Spleen (tissue), 11 donors: ENCODE measurements around the gene ZNF414. TPM values are rescaled to one million over a fixed set of nuclear protein-coding genes. Genes with fewer than 3 reads are reported as not detected.

ENCODE experiments used
- DNase-seq: peaks from one replicate; pipeline ENCODE4 v3.0.0-alpha.2; 2020
- H3K27ac ChIP-seq, 8 donors: fragments of 200-600 bp; sonication (generic) in 7 of 8; 1 replicate in 4 of 8; 2 replicates in 4 of 8; pipeline versions ENCODE4 v1.5.0 to v1.8.0; 2016 to 2021; ENCODE audit warnings: inconsistent platforms in 4 of 8, mild to moderate bottlenecking in 4 of 8, moderate library complexity in 1 of 8
- H3K27me3 ChIP-seq, 7 donors: fragments of 200-600 bp; sonication (generic) in 6 of 7; replicated peaks in 1 of 7; 1 replicate in 4 of 7; 2 replicates in 3 of 7; pipeline versions ENCODE4 v1.5.0 to v1.8.0; 2016 to 2021; ENCODE audit warnings: inconsistent platforms in 3 of 7, mild to moderate bottlenecking in 1 of 7
- H3K36me3 ChIP-seq, 6 donors: fragments of 200-600 bp; sonication (generic) in 5 of 6; 1 replicate in 4 of 6; 2 replicates in 2 of 6; pipeline versions ENCODE4 v1.5.0 to v1.8.0; 2016 to 2021; ENCODE audit warnings: inconsistent platforms in 2 of 6
- H3K4me1 ChIP-seq, 6 donors: fragments of 200-600 bp; sonication (generic) in 5 of 6; 1 replicate in 3 of 6; 2 replicates in 3 of 6; pipeline versions ENCODE4 v1.5.0 to v1.8.0; 2016 to 2021; ENCODE audit warnings: inconsistent platforms in 3 of 6
- H3K4me3 ChIP-seq, 8 donors: fragments of 200-600 bp; sonication (generic) in 7 of 8; 1 replicate in 4 of 8; 2 replicates in 4 of 8; pipeline versions ENCODE4 v1.5.0 to v1.8.0; 2016 to 2021; ENCODE audit warnings: inconsistent platforms in 4 of 8, mild to moderate bottlenecking in 4 of 8, moderate library complexity in 2 of 8
- H3K9me3 ChIP-seq, 8 donors: fragments of 200-600 bp; sonication (generic) in 7 of 8; 1 replicate in 4 of 8; 2 replicates in 4 of 8; pipeline versions ENCODE4 v1.5.0 to v1.8.0; 2016 to 2021; ENCODE audit warnings: inconsistent platforms in 4 of 8
- CTCF ChIP-seq, 11 experiments: fragments of 200-600 bp in 7 of 11; fragments of 450-650 bp in 4 of 11; sonication (generic) in 4 of 11; IDR thresholded peaks in 8 of 11; conservative IDR thresholded peaks in 3 of 11; 1 replicate in 7 of 11; 2 replicates in 4 of 11; pipeline versions ENCODE4 v1.4.0 to v1.8.0; 2016 to 2021; ENCODE audit warnings: antibody characterized with exemption in 11 of 11, inconsistent platforms in 4 of 11, mild to moderate bottlenecking in 1 of 11
- POLR2A ChIP-seq, 3 donors: fragments of 450-650 bp; IDR thresholded peaks; one replicate each; pipeline ENCODE4 v1.5.1; 2017; ENCODE audit warnings: antibody characterized with exemption in 3 of 3, mild to moderate bottlenecking in 1 of 3
- POLR2AphosphoS5 ChIP-seq, 3 donors: sonication (generic); formaldehyde crosslinking; IDR thresholded peaks; one replicate each; pipeline ENCODE4 v1.5.1; 2017; ENCODE audit warnings: antibody characterized with exemption in 3 of 3
- WGBS, 5 donors: extraction: QIAGEN DNeasy Blood & Tissue Kit in 3 of 5; methylation state at CpG; one replicate each; pipeline versions ENCODE4 v1.1.5 to v1.1.7; 2013 to 2018; 5-methylcytosine and 5-hydroxymethylcytosine counted together
- intact Hi-C: fragments of 100-400 bp; cut with DNase I; formaldehyde crosslinking; loops from one replicate; pipeline ENCODE4 v1.15.0; 2023; ENCODE audit warnings: low total_unique reads
- polyA plus RNA-seq, 3 donors: library from polyadenylated mRNA; stranded (reverse); fragments of 200-250 nt; gene quantifications; one replicate each; pipeline ENCODE4 v1.2.1, GENCODE V29; 2013
- total RNA-seq, 7 donors: library from RNA; depleted of rRNA in 3 of 7; stranded (reverse); fragments of >200 nt in 3 of 7; fragmentation: NEBNext Ultra II Directional in 4 of 7; extraction: Animal tissue kit (Norgen Biotek cat#: 25700) in 4 of 7; gene quantifications; one replicate each; pipeline versions ENCODE4 v1.1.0 to v1.2.1, GENCODE V29; 2016 to 2021
- donor health status: healthy with polysubstance abuse.
- donor health status: DM: no; HTN: no; CAD: no; lungs with moderate emphysema.
- donor health status: DM: no; HTN: no; CAD: no.
- donor health status: Bipolar disorder and iron deficiency.
- donor health status: healthy.
- donor health status: DM: no; HTN: no; CAD: no.
- donor health status: DM: yes; HTN: yes; CAD: no.

The ZNF414 gene
- total and polyA plus RNA-seq, 10 donors = 12.0 to 31.7 (median 23.8) TPM

- TF ChIP-seq CTCF (IDR thresholded peaks at IDR 0.05 in 8 of 11, conservative IDR thresholded peaks at IDR 0.05 in 3 of 11) = no peak
- TF ChIP-seq POLR2AphosphoS5 (IDR thresholded peaks at IDR 0.05) = peak in 1 of 3 donors; percentile 14
- Histone ChIP-seq H3K27me3 (no peaks in the 10 kb centered on the region), H3K27ac (no peak overlapping the region), H3K4me1 (peaks cover 16 to 60% (median 46%) of the 10 kb centered on the region in 6 donors), H3K36me3 (peaks cover 0 to 32% (median 5%) of the 10 kb centered on the region in 6 donors), H3K4me3 (no peak overlapping the region), H3K9me3 (no peaks in the 10 kb centered on the region)
- intact Hi-C loops = loop anchor here (10.0 kb wide), 1 partner anchor 156 kb away; no protein-coding TSS in a partner anchor
- DNase-seq = no peak
- WGBS, 5 donors = 82 to 96% (median 93%) methylated on average over 20 to 52 of the region's 52 CpGs
Observed at GRCh38 chr19:8510589-8511115, 3.3 kb downstream of the ZNF414 start.

DNA sequence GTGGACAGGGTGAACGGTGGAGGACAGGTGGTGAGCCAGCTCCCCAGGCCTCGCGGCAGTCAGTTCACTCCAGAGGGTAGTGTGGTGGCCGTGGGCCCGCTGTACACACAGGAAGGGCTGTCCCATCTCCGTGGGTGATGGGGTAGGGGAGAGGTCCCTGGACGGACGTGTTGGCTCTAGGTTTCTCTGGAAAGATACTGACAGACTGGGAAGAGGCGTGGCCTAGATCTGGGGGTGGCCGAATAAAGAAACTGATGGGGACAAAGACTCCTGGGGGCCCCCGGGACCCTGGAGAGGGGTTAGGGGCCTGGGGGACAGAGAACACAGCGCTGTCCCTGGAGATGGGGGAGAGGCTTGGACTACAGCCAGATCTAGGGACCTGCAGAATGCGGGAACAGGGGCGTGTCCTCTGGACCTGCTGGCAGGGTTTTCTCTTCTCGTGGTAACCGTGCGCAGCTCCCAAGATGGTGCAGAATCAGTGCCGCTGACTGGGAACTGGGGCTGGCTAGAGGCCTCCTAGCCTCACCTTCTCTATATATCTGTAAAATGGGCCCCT, 7.5 kb downstream of the ZNF414 start:
- 30 to 48% (median 35%) methylated on average over 12 to 18 of the region's 18 CpGs for whole genome bisulfite sequencing, 5 donors
- Histone ChIP-seq H3K9me3 (no peaks in the 10 kb centered on the region), H3K27ac (peak overlapping the region in 6 of 8 donors; percentile 22 to 95 (median 58)), H3K4me3 (peak overlapping the region; percentile 61 to 87 (median 68)), H3K4me1 (peaks cover 5 to 67% (median 35%) of the 10 kb centered on the region in 6 donors), H3K27me3 (peaks cover 0 to 8% (median 0%) of the 10 kb centered on the region in 7 donors), H3K36me3 (peaks cover 0 to 24% (median 3%) of the 10 kb centered on the region in 6 donors)
- intact Hi-C loops = no loop called here
- DNase-seq = no peak
- TF ChIP-seq POLR2AphosphoS5 (IDR thresholded peaks at IDR 0.05) (no peak), CTCF (IDR thresholded peaks at IDR 0.05 in 8 of 11, conservative IDR thresholded peaks at IDR 0.05 in 3 of 11) (peak in 6 of 11 experiments; percentile 15 to 59 (median 36))

GRCh38 chr19:8505680-8506401, 8.1 kb downstream of the ZNF414 start:
- peak overlapping the region in 6 of 8 donors; percentile 22 to 95 (median 58) for H3K27ac ChIP-seq
- H3K4me1 ChIP-seq = peaks cover 5 to 68% (median 34%) of the 10 kb centered on the region in 6 donors
- TF ChIP-seq CTCF (IDR thresholded peaks at IDR 0.05 in 8 of 11, conservative IDR thresholded peaks at IDR 0.05 in 3 of 11) (peak; percentile 66 to 94 (median 88)), POLR2A (IDR thresholded peaks at IDR 0.05) (no peak), POLR2AphosphoS5 (IDR thresholded peaks at IDR 0.05) (peak; percentile 53 to 81 (median 64))
- peak; percentile 94 for DNase-seq
- intact Hi-C loops = no loop called here
- peaks cover 0 to 8% (median 0%) of the 10 kb centered on the region in 7 donors for H3K27me3 ChIP-seq
- peaks cover 0 to 17% (median under 1%) of the 10 kb centered on the region in 6 donors for H3K36me3 ChIP-seq
- peak overlapping the region; percentile 61 to 87 (median 68) for H3K4me3 ChIP-seq
- WGBS, 5 donors = 0 to 1% (median 1%) methylated on average over 36 to 56 of the region's 56 CpGs
- H3K9me3 ChIP-seq = no peaks in the 10 kb centered on the region

DNA sequence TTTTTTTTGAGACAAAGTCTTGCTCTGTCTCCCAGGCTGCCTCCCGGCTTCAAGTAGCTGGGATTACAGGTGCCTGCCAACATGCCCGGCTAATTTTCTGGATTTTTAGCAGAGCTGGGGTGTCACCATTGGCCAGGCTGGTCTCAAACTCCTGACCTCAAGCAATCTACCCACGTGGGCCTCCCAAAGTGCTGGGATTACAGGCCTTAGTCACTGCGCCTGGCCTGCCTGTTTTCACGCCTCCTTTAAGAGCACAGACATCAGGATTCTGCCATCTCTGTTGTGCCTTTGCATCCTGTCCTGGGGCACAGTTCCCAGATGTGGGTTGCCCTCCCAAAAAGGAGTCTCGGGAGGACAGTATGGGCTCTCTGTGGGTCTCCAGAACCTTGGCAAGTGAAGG, 9.0 kb downstream of the ZNF414 start:
- H3K4me1 ChIP-seq = peaks cover 5 to 77% (median 34%) of the 10 kb centered on the region in 6 donors
- H3K27ac ChIP-seq = peak overlapping the region in 5 of 8 donors; percentile 70 to 95 (median 83)
- peaks cover 0 to 8% (median 0%) of the 10 kb centered on the region in 6 donors for H3K36me3 ChIP-seq
- DNase-seq = no peak
- H3K9me3 ChIP-seq = no peaks in the 10 kb centered on the region
- peaks cover 0 to 8% (median 0%) of the 10 kb centered on the region in 7 donors for H3K27me3 ChIP-seq
- peak overlapping the region in 1 of 8 donors; percentile 87 for H3K4me3 ChIP-seq
- intact Hi-C loops = no loop called here
- WGBS, 5 donors = 70 to 82% (median 75%) methylated on average over 6 of the region's 6 CpGs
- no peak for TF ChIP-seq POLR2A (IDR thresholded peaks at IDR 0.05)
- no peak for TF ChIP-seq POLR2AphosphoS5 (IDR thresholded peaks at IDR 0.05)
- TF ChIP-seq CTCF (IDR thresholded peaks at IDR 0.05 in 8 of 11, conservative IDR thresholded peaks at IDR 0.05 in 3 of 11) = no peak
